Hepatocyte (in vitro differentiated cells): ENCODE data around the gene SPINDOC. TPM values are rescaled to one million over a fixed set of nuclear protein-coding genes. Genes with fewer than 3 reads are reported as not detected.
A peak's percentile ranks its signal among the peaks of the same experiment; 100 is the strongest.

ENCODE experiments used
- DNase-seq: peaks from one replicate; pipeline ENCODE4 v3.0.0-alpha.2; 2016; ENCODE audit warnings: low spot score
- H2AFZ ChIP-seq: fragments of 200-600 bp; sonication (generic); 2 replicates; pipeline ENCODE4 v1.6.0; 2016; ENCODE audit warnings: antibody characterized with exemption, mild to moderate bottlenecking
- H3K27ac ChIP-seq: fragments of 200-600 bp; sonication (generic); 2 replicates; pipeline ENCODE4 v1.5.1; 2016; ENCODE audit warnings: mild to moderate bottlenecking
- H3K27me3 ChIP-seq: fragments of 200-600 bp; sonication (generic); 2 replicates; pipeline ENCODE4 v1.6.1; 2016
- H3K36me3 ChIP-seq: fragments of 200-600 bp; sonication (generic); replicated peaks from 2 replicates; pipeline ENCODE4 v1.5.1; 2016; ENCODE audit warnings: low read depth; ENCODE audit not compliant: insufficient read depth
- H3K4me1 ChIP-seq: fragments of 200-600 bp; sonication (generic); 2 replicates; pipeline ENCODE4 v1.5.1; 2016; ENCODE audit warnings: mild to moderate bottlenecking, moderate library complexity; ENCODE audit not compliant: insufficient read depth
- H3K4me2 ChIP-seq: fragments of 200-600 bp; sonication (generic); 2 replicates; pipeline ENCODE4 v1.6.0; 2016
- H3K4me3 ChIP-seq: fragments of 200-600 bp; sonication (generic); 2 replicates; pipeline ENCODE4 v1.5.1; 2016; ENCODE audit warnings: mild to moderate bottlenecking
- H3K79me2 ChIP-seq: fragments of 200-600 bp; sonication (generic); 2 replicates; pipeline ENCODE4 v1.6.0; 2017; ENCODE audit warnings: mild to moderate bottlenecking
- H3K9me2 ChIP-seq: fragments of 200-600 bp; sonication (generic); replicated peaks from 2 replicates; pipeline ENCODE4 v1.6.0; 2017; ENCODE audit warnings: mild to moderate bottlenecking; ENCODE audit not compliant: insufficient read depth
- H3K9me3 ChIP-seq: fragments of 200-600 bp; sonication (generic); 2 replicates; pipeline ENCODE4 v1.5.1; 2016; ENCODE audit warnings: low read depth, mild to moderate bottlenecking
- H4K20me1 ChIP-seq: fragments of 200-600 bp; sonication (generic); 2 replicates; pipeline ENCODE4 v1.6.0; 2016; ENCODE audit warnings: mild to moderate bottlenecking; ENCODE audit not compliant: insufficient read depth, poor library complexity, severe bottlenecking
- EZH2 ChIP-seq: fragments of 200-600 bp; sonication (generic); IDR thresholded peaks from 2 replicates; pipeline ENCODE4 v1.6.1; 2016; ENCODE audit warnings: antibody characterized with exemption, mild to moderate bottlenecking, borderline replicate concordance
- EZH2phosphoT487 ChIP-seq: fragments of 200-600 bp; sonication (generic); IDR thresholded peaks from one replicate; pipeline ENCODE4 v1.6.1; 2018; ENCODE audit warnings: antibody characterized with exemption, mild to moderate bottlenecking, low read depth, moderate library complexity; ENCODE audit not compliant: unreplicated experiment, severe bottlenecking
- WGBS: methylation state at CpG from one replicate; pipeline ENCODE4 v1.1.6; 2016; ENCODE audit warnings: low lambda C conversion rate; ENCODE audit errors: missing lambda C conversion rate; 5-methylcytosine and 5-hydroxymethylcytosine counted together
- polyA plus RNA-seq: library from polyadenylated mRNA; unstranded; fragments of >200 nt; fragmentation: Nextera tagmentation; extraction: Ambion mirVana; gene quantifications from 2 replicates; pipeline ENCODE4 v1.2.1, GENCODE V29; 2016
- total RNA-seq: library from RNA; depleted of rRNA; stranded (reverse); fragments of >200 nt; gene quantifications from 2 replicates; pipeline ENCODE4 v1.2.3, GENCODE V29; 2014
- TF ChIP-seq, protein P1 (sequence below): fragments of 200-600 bp; sonication (generic); IDR thresholded peaks from 2 replicates; pipeline ENCODE4 v1.5.1; 2016; ENCODE audit warnings: antibody characterized with exemption, mild to moderate bottlenecking; ENCODE audit not compliant: poor library complexity

Gene SPINDOC
- total and polyA plus RNA-seq, 2 experiments from 2014 or later, result 9.9 to 24.0 TPM

DNA sequence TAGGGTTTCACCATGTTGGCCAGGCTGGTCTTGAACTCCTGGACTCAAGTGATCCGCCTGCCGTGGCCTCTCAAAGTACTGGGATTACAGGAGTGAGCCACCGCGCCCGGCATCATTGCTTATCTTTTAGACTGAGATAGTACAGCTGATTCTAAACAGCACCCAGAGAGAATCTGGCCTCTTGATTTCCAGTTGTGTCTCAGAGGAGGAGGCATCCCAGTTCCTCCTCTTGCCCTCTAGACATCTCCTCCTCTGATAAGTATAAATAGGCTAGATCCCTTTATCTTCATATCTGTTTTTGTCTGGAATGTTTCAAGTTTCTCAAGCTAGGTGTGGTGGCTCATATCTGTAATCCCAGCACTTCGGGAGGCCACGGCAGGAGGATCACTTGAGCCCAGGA, 32.7 kb downstream of the SPINDOC start:
- Histone ChIP-seq H3K27me3 (no peaks in the 10 kb centered on the region), H3K9me2 (no peaks in the 10 kb centered on the region), H3K9me3 (no peaks in the 10 kb centered on the region), H3K4me2 (peak overlapping the region; percentile 17), H2AFZ (no peak overlapping the region), H4K20me1 (peaks cover 67% of the 10 kb centered on the region), H3K27ac (peak overlapping the region; percentile 59), H3K79me2 (peaks cover 99% of the 10 kb centered on the region), H3K36me3 (no peaks in the 10 kb centered on the region), H3K4me1 (peaks cover 48% of the 10 kb centered on the region), H3K4me3 (no peak overlapping the region)
- WGBS, result 63% methylated on average over 7 of the region's 7 CpGs
- TF ChIP-seq EZH2phosphoT487 (no peak), EZH2 (no peak)
- TF ChIP-seq, protein P1, sequence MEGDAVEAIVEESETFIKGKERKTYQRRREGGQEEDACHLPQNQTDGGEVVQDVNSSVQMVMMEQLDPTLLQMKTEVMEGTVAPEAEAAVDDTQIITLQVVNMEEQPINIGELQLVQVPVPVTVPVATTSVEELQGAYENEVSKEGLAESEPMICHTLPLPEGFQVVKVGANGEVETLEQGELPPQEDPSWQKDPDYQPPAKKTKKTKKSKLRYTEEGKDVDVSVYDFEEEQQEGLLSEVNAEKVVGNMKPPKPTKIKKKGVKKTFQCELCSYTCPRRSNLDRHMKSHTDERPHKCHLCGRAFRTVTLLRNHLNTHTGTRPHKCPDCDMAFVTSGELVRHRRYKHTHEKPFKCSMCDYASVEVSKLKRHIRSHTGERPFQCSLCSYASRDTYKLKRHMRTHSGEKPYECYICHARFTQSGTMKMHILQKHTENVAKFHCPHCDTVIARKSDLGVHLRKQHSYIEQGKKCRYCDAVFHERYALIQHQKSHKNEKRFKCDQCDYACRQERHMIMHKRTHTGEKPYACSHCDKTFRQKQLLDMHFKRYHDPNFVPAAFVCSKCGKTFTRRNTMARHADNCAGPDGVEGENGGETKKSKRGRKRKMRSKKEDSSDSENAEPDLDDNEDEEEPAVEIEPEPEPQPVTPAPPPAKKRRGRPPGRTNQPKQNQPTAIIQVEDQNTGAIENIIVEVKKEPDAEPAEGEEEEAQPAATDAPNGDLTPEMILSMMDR, result no peak
- peak; percentile 37 for DNase-seq

DNA sequence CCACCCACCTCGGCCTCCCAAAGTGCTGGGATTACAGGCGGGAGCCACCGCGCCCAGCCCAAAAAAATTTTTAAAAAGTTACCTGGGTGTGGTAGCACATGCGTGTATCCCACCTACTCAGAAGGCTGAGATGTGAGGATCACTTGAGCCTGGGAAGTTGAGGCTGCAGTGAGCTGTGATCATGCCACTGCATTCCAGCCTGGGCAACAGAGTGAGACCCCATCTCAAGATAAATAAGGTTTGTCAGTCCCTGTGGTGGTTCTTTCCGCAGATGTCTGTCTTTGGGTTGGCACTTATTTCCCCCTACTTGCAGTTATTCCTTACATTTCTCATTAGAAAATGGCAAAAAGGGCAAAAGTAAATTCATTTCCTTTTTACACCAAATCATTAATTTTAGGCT, 33.6 kb downstream of the SPINDOC start:
- Histone ChIP-seq H4K20me1 (peaks cover 62% of the 10 kb centered on the region), H3K79me2 (peaks cover 99% of the 10 kb centered on the region), H3K9me3 (no peaks in the 10 kb centered on the region), H3K27me3 (no peaks in the 10 kb centered on the region), H3K27ac (peak overlapping the region; percentile 72), H3K4me3 (no peak overlapping the region), H3K36me3 (no peaks in the 10 kb centered on the region), H2AFZ (no peak overlapping the region), H3K4me1 (peaks cover 48% of the 10 kb centered on the region), H3K9me2 (no peaks in the 10 kb centered on the region), H3K4me2 (peak overlapping the region; percentile 57)
- TF ChIP-seq EZH2 (no peak), EZH2phosphoT487 (no peak)
- TF ChIP-seq, protein P1, result no peak
- DNase-seq, result no peak
- over 99% methylated on average over 6 of the region's 6 CpGs for WGBS

DNA sequence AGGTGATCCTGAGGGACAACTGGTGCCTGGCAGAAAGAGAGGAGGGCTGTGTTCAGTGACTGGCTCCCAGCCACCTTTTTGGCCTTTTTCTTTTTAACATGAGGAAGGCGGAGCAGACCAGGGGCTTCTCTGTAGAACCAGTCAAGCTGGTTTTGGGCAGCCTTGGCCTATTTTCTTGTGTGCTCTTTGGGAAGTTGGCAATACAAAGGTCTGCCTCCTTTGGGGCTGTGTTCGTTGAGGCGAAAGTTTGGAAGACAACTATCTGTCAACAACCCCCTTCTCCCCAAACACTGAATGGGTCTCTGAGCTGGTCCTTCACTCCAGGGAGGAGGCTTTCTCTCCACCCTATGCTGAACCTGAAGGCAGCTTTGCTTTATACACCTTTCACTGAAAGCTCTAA, 34.1 kb downstream of the SPINDOC start:
- no peaks in the 10 kb centered on the region for H3K36me3 ChIP-seq
- H2AFZ ChIP-seq, result no peak overlapping the region
- H3K9me3 ChIP-seq, result no peaks in the 10 kb centered on the region
- TF ChIP-seq EZH2, result no peak
- TF ChIP-seq, protein P1, result no peak
- no peak for TF ChIP-seq EZH2phosphoT487
- H3K9me2 ChIP-seq, result no peaks in the 10 kb centered on the region
- WGBS, result 75% methylated on average over 3 of the region's 3 CpGs
- peaks cover 45% of the 10 kb centered on the region for H3K4me1 ChIP-seq
- H3K4me2 ChIP-seq, result peak overlapping the region; percentile 57
- H3K27me3 ChIP-seq, result no peaks in the 10 kb centered on the region
- peaks cover 99% of the 10 kb centered on the region for H3K79me2 ChIP-seq
- peak overlapping the region; percentile 72 for H3K27ac ChIP-seq
- H3K4me3 ChIP-seq, result no peak overlapping the region
- peaks cover 60% of the 10 kb centered on the region for H4K20me1 ChIP-seq
- DNase-seq, result no peak

DNA sequence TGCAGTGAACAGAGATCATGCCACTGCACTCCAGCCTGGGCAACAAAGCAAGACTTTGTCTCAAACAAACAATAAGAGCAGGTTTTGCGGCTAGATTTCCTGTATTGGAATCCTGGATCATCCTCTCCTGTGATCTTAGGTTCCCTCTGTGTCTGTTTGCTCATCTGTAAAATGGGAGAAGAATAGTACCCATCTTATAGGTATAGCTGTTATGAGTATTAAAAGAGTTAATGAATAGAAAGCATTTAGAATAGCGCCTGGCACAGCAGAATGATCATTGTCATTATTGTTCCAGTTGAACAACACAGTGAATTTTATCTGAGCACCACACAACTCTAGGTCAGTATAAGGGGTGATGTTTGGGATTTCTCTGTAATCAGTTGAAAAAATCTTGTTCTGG, 36.4 kb downstream of the SPINDOC start:
- Histone ChIP-seq H3K4me2 (no peak overlapping the region), H3K27me3 (no peaks in the 10 kb centered on the region), H4K20me1 (peaks cover 42% of the 10 kb centered on the region), H3K79me2 (peaks cover 99% of the 10 kb centered on the region), H3K36me3 (no peaks in the 10 kb centered on the region), H3K4me3 (no peak overlapping the region), H3K9me3 (no peaks in the 10 kb centered on the region), H3K27ac (no peak overlapping the region), H3K9me2 (no peaks in the 10 kb centered on the region), H3K4me1 (peaks cover 31% of the 10 kb centered on the region), H2AFZ (no peak overlapping the region)
- WGBS, result 98% methylated on average over 2 of the region's 2 CpGs
- no peak for DNase-seq
- TF ChIP-seq EZH2phosphoT487 (no peak), EZH2 (no peak)
- TF ChIP-seq, protein P1, result no peak
